Mucosa of rectum (tissue), 2 donors: ENCODE results near the gene PARD3B.

ENCODE experiments used
- H3K27ac ChIP-seq, 2 donors: one replicate each; pipeline ENCODE4 v1.7.0; 2013; ENCODE audit warnings: inconsistent platforms in 2 of 2, low read depth in 2 of 2, low read length in 2 of 2
- H3K27me3 ChIP-seq, 2 donors: one replicate each; pipeline ENCODE4 v1.7.0; 2013; ENCODE audit warnings: low read length in 2 of 2; ENCODE audit not compliant: control insufficient read depth in 2 of 2, insufficient read depth in 2 of 2
- H3K36me3 ChIP-seq, 2 donors: one replicate each; pipeline ENCODE4 v1.7.0; 2013; ENCODE audit warnings: low read length in 2 of 2; ENCODE audit not compliant: control insufficient read depth in 2 of 2, insufficient read depth in 2 of 2
- H3K4me1 ChIP-seq, 2 donors: one replicate each; pipeline ENCODE4 v1.7.0; 2013; ENCODE audit warnings: low read length in 2 of 2, mild to moderate bottlenecking in 1 of 2; ENCODE audit not compliant: control insufficient read depth in 2 of 2, insufficient read depth in 2 of 2
- H3K4me3 ChIP-seq, 2 donors: one replicate each; pipeline ENCODE4 v1.7.0; 2013; ENCODE audit warnings: low read length in 2 of 2
- H3K9ac ChIP-seq, 2 donors: one replicate each; pipeline ENCODE4 v1.7.0; 2013; ENCODE audit warnings: low read length in 2 of 2, low read depth in 1 of 2, mild to moderate bottlenecking in 1 of 2
- H3K9me3 ChIP-seq, 2 donors: one replicate each; pipeline ENCODE4 v1.7.0; 2013; ENCODE audit warnings: low read length in 2 of 2; ENCODE audit not compliant: control insufficient read depth in 2 of 2
- donor health status: healthy.
- donor health status: Normal muscosa, but diverticular disease.

Gene PARD3B

DNA sequence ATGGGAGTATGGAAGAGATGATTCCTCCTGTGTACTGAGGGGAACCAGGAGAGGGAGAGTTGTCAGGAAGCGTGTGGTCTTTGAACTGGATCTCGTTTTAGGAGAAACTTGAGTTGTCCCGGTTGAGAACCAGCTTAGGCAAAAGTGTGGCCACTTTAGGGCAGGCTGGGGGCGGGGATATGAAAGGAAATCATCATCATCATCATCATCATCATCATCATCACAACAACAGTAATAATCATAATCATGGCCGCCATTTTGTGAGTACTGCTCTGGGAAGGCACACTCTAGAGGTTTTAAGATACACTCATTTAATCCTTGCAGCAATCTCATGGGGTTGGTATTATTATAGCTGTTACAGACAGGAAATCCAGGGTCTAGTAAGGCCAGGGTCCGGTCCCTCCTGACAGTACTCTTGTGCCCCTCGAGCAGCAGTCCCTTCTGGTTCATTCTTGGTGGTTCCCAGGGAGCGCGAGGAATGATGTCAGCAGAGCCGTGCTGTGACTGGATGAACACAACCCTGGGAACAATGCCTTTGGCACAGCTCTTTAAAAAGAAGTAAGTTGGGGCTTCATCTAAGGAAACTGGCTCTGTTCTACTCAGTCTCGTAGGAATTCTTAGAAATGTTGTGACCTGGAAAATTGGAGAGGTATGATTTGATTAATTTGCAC lies 33.8 kb downstream of the PARD3B start:
- H3K4me3 ChIP-seq, result no peak overlapping the region
- H3K27ac ChIP-seq, result no peak overlapping the region
- H3K9me3 ChIP-seq, result no peaks in the 10 kb centered on the region
- H3K4me1 ChIP-seq, result no peaks in the 10 kb centered on the region
- no peaks in the 10 kb centered on the region for H3K27me3 ChIP-seq
- H3K9ac ChIP-seq, result no peak overlapping the region
- no peaks in the 10 kb centered on the region for H3K36me3 ChIP-seq

DNA sequence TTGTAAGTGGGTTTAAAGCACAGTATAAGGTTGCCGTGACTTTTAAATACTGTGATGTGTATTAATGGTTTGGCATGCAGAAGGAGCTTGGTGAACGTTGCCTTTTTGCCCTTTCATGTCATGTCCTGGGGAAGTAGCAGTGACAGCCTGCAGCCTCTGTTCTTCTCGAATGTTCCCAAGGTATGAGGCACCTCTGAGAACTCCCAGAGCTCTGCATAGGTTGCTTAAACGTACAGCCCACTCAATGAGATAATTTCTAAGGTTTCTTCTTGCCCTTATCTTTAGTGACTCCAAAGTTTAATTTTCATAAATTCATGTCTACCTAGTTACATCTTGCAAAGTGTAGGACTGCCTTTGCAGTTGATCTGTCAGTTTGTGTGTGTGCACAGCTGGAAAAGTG lies 36.7 kb downstream of the PARD3B start:
- Histone ChIP-seq H3K4me3 (no peak overlapping the region), H3K27ac (no peak overlapping the region), H3K9me3 (no peaks in the 10 kb centered on the region), H3K36me3 (no peaks in the 10 kb centered on the region), H3K9ac (no peak overlapping the region), H3K4me1 (no peaks in the 10 kb centered on the region), H3K27me3 (no peaks in the 10 kb centered on the region)

DNA sequence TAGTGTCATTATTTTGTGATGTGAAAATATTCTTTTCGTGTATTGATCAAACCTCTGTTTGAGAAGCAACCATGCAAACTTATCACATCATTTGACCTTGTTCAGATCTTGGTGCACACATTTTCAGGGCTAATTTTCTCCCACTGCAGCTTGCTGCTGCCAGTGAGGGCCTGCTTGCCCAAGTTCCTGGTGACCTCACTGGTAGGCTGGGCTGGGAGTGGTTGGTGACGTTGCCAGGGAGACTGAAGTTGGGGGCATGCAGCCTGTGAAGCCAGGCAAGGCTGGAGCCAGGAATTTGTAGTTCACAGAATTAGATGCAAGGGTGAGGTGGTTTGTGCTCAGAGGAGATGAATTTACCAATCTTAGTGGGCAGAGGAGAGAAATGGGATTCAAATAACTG lies 38.5 kb downstream of the PARD3B start:
- Histone ChIP-seq H3K9ac (no peak overlapping the region), H3K4me1 (no peaks in the 10 kb centered on the region), H3K27me3 (no peaks in the 10 kb centered on the region), H3K9me3 (no peaks in the 10 kb centered on the region), H3K27ac (no peak overlapping the region), H3K4me3 (no peak overlapping the region), H3K36me3 (no peaks in the 10 kb centered on the region)

DNA sequence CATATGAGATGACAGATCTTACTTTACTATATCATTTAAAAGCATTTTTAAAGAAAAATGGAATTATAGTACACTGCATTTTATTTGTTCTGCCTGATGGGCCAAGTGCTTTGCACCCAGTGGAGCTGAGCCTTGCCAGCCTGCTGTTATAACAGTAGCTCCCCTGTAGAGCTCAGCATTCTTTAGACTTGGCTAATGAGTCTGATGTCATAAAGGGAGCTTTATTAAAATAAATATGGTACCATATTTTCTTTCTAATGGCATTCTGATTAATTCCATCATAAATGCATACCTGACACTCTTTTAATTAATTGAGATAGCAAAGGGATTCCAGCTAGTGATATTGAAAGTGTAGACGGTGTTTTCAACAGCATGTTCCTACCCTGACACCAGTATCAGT lies 40.7 kb downstream of the PARD3B start:
- Histone ChIP-seq H3K4me3 (no peak overlapping the region), H3K27me3 (no peaks in the 10 kb centered on the region), H3K9ac (no peak overlapping the region), H3K4me1 (no peaks in the 10 kb centered on the region), H3K27ac (no peak overlapping the region), H3K36me3 (no peaks in the 10 kb centered on the region), H3K9me3 (peaks cover 0 to 3% of the 10 kb centered on the region in 2 donors)

DNA sequence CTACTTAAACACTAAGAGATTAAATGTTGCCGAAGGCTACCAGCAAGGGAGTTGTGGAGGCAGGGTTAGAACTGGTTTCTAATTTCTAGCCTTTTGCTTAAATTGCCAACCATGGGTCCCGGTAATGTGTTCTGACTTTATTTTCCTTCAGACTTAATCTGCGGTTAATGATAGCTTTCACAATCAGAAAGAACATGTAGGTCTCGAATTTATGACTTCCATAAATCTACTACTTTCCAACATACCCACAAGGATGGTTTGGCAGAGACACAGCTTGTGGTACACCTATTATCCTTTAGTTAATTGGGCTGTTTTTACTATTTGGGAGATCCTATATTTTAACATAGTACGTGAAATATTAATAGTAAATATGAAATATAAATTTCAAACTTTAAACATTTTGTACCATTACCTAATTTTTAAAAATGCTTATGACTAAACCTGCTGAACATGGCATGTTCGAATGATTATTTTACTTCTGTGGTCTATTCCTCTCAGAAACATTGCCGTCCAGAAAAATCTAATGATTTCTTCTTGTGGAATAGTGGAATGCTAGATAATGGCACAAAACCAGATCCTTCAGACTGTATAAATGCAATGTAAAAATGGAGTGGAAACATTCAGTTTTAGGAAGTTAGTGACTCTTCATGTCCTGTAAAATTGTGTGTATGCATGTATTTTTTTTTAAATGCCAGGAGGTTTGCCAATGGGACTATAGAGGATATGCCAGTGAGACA lies 41.3 kb downstream of the PARD3B start:
- Histone ChIP-seq H3K9me3 (peaks cover 0 to 3% of the 10 kb centered on the region in 2 donors), H3K4me1 (no peaks in the 10 kb centered on the region), H3K27me3 (no peaks in the 10 kb centered on the region), H3K36me3 (no peaks in the 10 kb centered on the region), H3K9ac (no peak overlapping the region), H3K4me3 (no peak overlapping the region), H3K27ac (no peak overlapping the region)

DNA sequence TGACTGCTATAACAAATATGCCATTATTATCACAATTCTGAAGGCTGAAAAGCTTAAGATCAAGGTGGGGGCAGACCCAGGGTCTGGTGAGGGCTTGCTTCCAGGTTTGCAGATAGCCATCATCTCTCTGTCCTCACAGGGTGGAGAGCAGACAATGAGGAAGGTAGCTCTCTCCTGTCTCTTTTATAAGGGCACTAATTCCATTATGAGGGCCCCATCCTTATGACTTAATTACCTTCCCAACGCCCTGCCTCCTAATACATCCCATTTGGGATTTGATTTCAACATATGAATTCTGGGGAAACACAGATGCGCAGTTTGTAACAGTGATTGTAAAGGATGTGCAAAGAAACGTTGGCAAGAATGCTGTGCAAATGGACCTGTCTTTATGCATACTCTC lies 44.8 kb downstream of the PARD3B start:
- Histone ChIP-seq H3K27ac (no peak overlapping the region), H3K9ac (no peak overlapping the region), H3K4me3 (no peak overlapping the region), H3K27me3 (no peaks in the 10 kb centered on the region), H3K4me1 (no peaks in the 10 kb centered on the region), H3K36me3 (no peaks in the 10 kb centered on the region), H3K9me3 (peaks cover 0 to 3% of the 10 kb centered on the region in 2 donors)

DNA sequence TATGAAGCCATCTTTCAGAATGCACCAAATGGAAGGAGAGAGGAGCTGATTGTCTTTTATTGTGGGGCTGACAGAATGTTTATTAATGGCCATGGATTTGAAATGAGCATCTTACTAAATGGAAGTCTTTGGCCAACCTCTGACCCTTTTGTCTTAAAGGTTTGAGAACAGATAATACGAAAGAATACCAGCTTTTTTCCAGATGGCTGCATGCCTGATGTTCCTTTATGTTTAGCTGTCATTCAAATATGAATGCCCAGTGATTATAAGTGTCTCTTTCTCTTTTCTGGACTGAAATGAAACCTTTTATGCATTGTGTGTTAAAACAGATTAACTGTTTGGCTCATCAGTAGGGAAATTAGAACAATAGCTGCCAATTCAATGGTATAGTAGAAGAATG lies 46.0 kb downstream of the PARD3B start:
- Histone ChIP-seq H3K4me3 (no peak overlapping the region), H3K9ac (no peak overlapping the region), H3K27me3 (no peaks in the 10 kb centered on the region), H3K4me1 (no peaks in the 10 kb centered on the region), H3K36me3 (no peaks in the 10 kb centered on the region), H3K27ac (no peak overlapping the region), H3K9me3 (peaks cover 0 to 3% of the 10 kb centered on the region in 2 donors)

DNA sequence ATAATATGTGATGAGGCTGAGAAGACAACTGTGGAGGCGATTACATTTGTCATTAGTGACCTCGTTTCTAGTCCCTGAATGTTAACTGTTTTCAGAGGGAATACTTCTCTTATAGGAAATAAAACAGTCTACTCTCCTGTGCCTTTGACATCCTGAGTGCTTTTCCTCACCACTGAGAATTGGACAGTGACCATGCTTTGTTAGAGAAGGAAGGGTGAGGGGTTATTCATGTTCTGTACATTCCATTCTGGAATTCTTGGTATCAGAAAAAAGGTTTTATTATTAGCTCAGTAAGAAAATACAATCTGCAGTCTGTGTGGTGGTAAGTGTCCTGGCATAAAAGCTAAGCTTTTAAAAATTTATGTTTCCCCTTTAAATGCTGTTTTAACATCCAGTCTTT lies 58.8 kb downstream of the PARD3B start:
- H3K27ac ChIP-seq, result no peak overlapping the region
- H3K4me1 ChIP-seq, result no peaks in the 10 kb centered on the region
- no peaks in the 10 kb centered on the region for H3K9me3 ChIP-seq
- H3K27me3 ChIP-seq, result no peaks in the 10 kb centered on the region
- no peaks in the 10 kb centered on the region for H3K36me3 ChIP-seq
- no peak overlapping the region for H3K4me3 ChIP-seq
- H3K9ac ChIP-seq, result no peak overlapping the region

DNA sequence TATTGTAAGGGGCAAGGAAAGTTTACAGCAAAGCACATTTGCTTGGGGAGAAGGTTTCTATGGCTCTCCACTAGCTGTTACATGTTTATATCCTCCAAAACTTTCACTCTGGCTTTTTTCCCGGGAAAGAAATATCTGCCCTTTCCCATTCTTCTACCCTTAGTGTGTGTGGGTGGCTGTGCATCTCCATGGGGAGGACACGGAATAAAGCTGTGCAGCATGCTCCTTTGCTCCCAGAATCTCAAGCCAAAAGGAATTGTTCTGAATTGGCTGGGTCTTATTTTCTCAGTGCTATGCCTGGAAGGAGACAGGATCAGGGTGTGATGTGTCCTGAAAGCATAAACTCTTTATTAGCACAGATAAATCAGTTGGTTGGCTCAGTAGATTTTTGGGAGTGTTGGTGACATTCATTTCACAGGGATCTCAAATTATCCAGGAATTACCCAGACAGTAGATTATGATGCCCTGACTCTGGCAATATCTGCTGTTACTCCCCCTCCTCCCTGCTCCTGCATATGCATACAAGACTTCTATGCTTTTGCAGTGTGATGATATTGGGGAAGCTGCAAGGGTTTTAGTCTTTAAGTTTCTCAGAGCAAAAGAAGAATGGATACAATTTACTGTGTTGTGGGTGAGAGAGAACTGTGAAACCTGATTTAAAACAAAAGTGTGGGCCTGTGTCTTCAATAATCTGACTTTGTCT lies 63.1 kb downstream of the PARD3B start:
- Histone ChIP-seq H3K27ac (no peak overlapping the region), H3K4me1 (peaks cover 5 to 13% of the 10 kb centered on the region in 2 donors), H3K9ac (no peak overlapping the region)

DNA sequence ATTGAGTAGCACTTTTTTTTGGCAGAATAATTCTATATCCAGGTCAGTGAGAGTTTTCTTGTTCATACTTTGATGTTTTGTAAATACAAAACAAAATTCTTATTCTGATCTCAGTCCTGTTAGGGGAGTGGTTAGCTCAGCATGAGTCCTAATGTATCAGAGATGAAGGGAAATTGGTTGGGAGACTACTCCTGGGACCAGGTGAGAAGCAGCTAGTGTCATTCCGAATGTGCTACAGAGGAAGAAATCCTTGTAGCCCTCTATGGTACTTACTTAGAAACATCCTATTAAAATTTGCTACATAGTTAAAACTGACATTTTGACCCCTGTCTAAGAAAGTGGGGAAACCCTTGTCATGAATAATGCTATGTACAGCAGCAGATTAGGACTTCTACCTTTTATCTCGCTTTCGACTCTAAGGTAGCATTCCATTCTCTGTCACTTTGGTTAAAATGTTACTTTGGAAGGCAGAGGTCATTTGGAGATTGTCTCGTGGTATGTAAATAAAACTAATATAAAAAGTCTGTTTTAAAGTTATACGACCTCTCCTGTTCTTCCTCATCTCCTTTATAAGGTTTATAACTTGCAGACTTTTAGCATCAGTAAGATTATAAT lies 65.8 kb downstream of the PARD3B start:
- H3K9ac ChIP-seq, result no peak overlapping the region
- no peaks in the 10 kb centered on the region for H3K9me3 ChIP-seq
- H3K27me3 ChIP-seq, result no peaks in the 10 kb centered on the region
- peaks cover 5 to 20% of the 10 kb centered on the region in 2 donors for H3K4me1 ChIP-seq
- no peak overlapping the region for H3K27ac ChIP-seq
- no peaks in the 10 kb centered on the region for H3K36me3 ChIP-seq
- peak overlapping the region in 1 of 2 donors; percentile 43 for H3K4me3 ChIP-seq

More for the DNA sequence above, 63.1 kb downstream of the PARD3B start:
- Histone ChIP-seq H3K4me3 (no peak overlapping the region), H3K27me3 (no peaks in the 10 kb centered on the region), H3K36me3 (no peaks in the 10 kb centered on the region), H3K9me3 (no peaks in the 10 kb centered on the region)
